GM12878 (cell line): ENCODE data around the gene MNAT1. TPM values are rescaled to one million over a fixed set of nuclear protein-coding genes. Genes with fewer than 3 reads are reported as not detected.

Experiments
- ATF2 ChIP-seq: IDR thresholded peaks from 2 replicates; pipeline ENCODE4 v1.6.1; 2012; ENCODE audit warnings: low read length, inconsistent platforms
- ATF3 ChIP-seq: IDR thresholded peaks from 2 replicates; pipeline ENCODE4 v1.6.1; 2011; ENCODE audit warnings: low read depth, mild to moderate bottlenecking, low read length, moderate library complexity, borderline replicate concordance; ENCODE audit errors: extremely low read depth
- ATF7 ChIP-seq: fragments of 450-650 bp; IDR thresholded peaks from 2 replicates; pipeline ENCODE4 v1.6.1; 2016; ENCODE audit warnings: low read depth, mild to moderate bottlenecking
- ESRRA ChIP-seq: IDR thresholded peaks from 2 replicates; pipeline ENCODE4 v1.6.1; 2012; ENCODE audit warnings: mild to moderate bottlenecking, low read length, improper control_type of control experiment
- FOXM1 ChIP-seq: IDR thresholded peaks from 2 replicates; pipeline ENCODE4 v1.6.1; 2012; ENCODE audit warnings: low read depth, mild to moderate bottlenecking, inconsistent platforms, low read length, moderate library complexity
- HSF1 ChIP-seq: fragments of 150-350 bp; IDR thresholded peaks from 2 replicates; pipeline ENCODE4 v1.6.1; 2014; ENCODE audit warnings: mild to moderate bottlenecking, low read depth, low read length
- JUND ChIP-seq: IDR thresholded peaks from 2 replicates; pipeline ENCODE4 v1.6.1; 2012; ENCODE audit warnings: low read depth, mild to moderate bottlenecking, low read length, improper control_type of control experiment, moderate library complexity
- MLLT1 ChIP-seq: fragments of 450-650 bp; IDR thresholded peaks from 2 replicates; pipeline ENCODE4 v1.6.1; 2016; ENCODE audit warnings: mild to moderate bottlenecking
- MYC ChIP-seq: IDR thresholded peaks from 2 replicates; pipeline ENCODE4 v1.6.1; 2011; ENCODE audit warnings: mild to moderate bottlenecking, low read length, moderate library complexity, inconsistent platforms; ENCODE audit not compliant: insufficient read depth, insufficient replicate concordance, insufficient read length, severe bottlenecking
- NBN ChIP-seq: fragments of 450-650 bp; IDR thresholded peaks from 2 replicates; pipeline ENCODE4 v1.6.1; 2016
- RELB ChIP-seq: fragments of 450-650 bp; IDR thresholded peaks from 2 replicates; pipeline ENCODE4 v1.6.1; 2017; ENCODE audit warnings: low read depth, mild to moderate bottlenecking, moderate library complexity
- SKIL ChIP-seq: fragments of 450-650 bp; IDR thresholded peaks from 2 replicates; pipeline ENCODE4 v1.6.1; 2017; ENCODE audit warnings: mild to moderate bottlenecking, low read depth, inconsistent platforms; ENCODE audit not compliant: poor library complexity, severe bottlenecking
- ZNF217 ChIP-seq: fragments of 450-650 bp; IDR thresholded peaks from 2 replicates; pipeline ENCODE4 v1.6.1; 2017; ENCODE audit warnings: antibody characterized with exemption, mild to moderate bottlenecking
- polyA plus RNA-seq, 11 experiments: library from polyadenylated mRNA; depleted of rRNA in 4 of 11; unstranded in 6 of 11; stranded (reverse) in 5 of 11; fragments of >200 nt; fragmentation: Nextera tagmentation in 4 of 11; fragmentation: Illumina TruSeq in 1 of 11; extraction: Ambion mirVana in 4 of 11; extraction: Trizol in 1 of 11; gene quantifications; 1 replicate in 1 of 11; 2 replicates in 10 of 11; pipeline versions ENCODE4 v1.2.1 to v1.2.3, GENCODE V29; 2011 to 2016; ENCODE audit warnings: inconsistent platforms in 2 of 11, missing spikeins in 2 of 11, low read depth in 1 of 11
- total RNA-seq, 4 experiments: library from RNA; depleted of rRNA in 3 of 4; stranded (reverse); fragments of >200 nt in 3 of 4; fragmentation: Illumina TruSeq in 1 of 4; extraction: Trizol in 1 of 4; gene quantifications; 2 replicates each; pipeline versions ENCODE4 v1.2.1 to v1.2.3, GENCODE V29; 2013 to 2021

The MNAT1 gene
- total and polyA plus RNA-seq, 10 of the 15 experiments (the other 5 are each of a cell fraction or from before 2014, with no cell fraction given), result 26.5 to 67.4 (median 40.8) TPM

- TF ChIP-seq MLLT1 (no peak), RELB (peak; percentile 46; the same call in 1 of the 2 replicates), JUND (no peak), FOXM1 (no peak), ZNF217 (0 out of 2 replicates have a peak, but pooled peaks have one; percentile 33), ATF7 (peak; percentile 28; the same call in 1 of the 2 replicates), NBN (no peak), SKIL (no peak), ATF2 (peak; percentile 59), ESRRA (no peak), HSF1 (no peak), MYC (no peak), ATF3 (no peak)
Observed at GRCh38 chr14:60845523-60845922, 111.0 kb downstream of the MNAT1 start (continued).
